ENCODE measurements around the gene HS3ST4.

DNA sequence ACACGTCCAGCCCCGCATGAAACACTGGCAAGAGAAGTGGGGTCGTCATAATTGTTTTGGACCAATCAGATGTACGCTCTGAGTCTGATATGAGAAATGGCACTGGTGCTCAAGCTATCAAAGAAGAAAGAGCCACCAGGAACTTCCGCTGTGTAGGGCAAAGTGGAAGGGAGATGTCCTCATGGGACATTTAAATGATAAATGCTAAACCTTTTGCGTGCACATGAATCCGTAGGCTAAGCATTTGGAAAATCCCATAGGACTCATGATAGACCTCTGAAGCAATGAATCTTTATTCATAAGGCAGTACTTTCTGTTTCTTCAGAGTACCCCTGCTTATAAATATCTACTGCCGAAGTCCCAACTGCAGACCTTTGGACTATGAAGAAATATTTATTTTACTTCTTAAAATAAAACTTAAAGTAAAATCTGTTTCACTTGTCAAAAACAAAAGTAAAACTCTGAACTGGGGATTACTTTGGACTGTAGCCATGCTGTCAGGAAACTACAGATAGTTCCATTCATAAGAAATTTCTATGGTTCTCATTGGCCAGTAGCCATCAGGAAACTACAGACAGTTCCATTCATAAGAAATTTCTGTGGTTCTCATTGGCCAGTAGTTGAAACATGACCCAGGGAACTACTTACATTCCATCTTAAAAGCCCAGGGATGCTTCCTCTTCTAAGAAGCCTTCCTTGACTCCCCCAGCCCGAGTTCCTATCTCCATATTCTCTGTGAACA lies 335.1 kb downstream of the HS3ST4 start:
- TF ChIP-seq, protein P1, sequence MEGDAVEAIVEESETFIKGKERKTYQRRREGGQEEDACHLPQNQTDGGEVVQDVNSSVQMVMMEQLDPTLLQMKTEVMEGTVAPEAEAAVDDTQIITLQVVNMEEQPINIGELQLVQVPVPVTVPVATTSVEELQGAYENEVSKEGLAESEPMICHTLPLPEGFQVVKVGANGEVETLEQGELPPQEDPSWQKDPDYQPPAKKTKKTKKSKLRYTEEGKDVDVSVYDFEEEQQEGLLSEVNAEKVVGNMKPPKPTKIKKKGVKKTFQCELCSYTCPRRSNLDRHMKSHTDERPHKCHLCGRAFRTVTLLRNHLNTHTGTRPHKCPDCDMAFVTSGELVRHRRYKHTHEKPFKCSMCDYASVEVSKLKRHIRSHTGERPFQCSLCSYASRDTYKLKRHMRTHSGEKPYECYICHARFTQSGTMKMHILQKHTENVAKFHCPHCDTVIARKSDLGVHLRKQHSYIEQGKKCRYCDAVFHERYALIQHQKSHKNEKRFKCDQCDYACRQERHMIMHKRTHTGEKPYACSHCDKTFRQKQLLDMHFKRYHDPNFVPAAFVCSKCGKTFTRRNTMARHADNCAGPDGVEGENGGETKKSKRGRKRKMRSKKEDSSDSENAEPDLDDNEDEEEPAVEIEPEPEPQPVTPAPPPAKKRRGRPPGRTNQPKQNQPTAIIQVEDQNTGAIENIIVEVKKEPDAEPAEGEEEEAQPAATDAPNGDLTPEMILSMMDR (IDR thresholded peaks at IDR 0.05 in 2 of 3, conservative IDR thresholded peaks at IDR 0.05 in 1 of 3; ENCODE audit: borderline replicate concordance in 1 of 3, insufficient read depth in 1 of 3, low read depth in 2 of 3, low read length in 2 of 3), result no peak
- no peak for TF ChIP-seq FOSL1 (IDR thresholded peaks at IDR 0.05; ENCODE audit: low read depth)

All from HCT116 (cell line).